ENCODE data around the gene CKMT2. TPM values are rescaled to one million over a fixed set of nuclear protein-coding genes. Genes with fewer than 3 reads are reported as not detected.

CKMT2 gene
- total and polyA plus RNA-seq, 2 of the 8 experiments (the other 6 are each of a cell fraction or from before 2014, with no cell fraction given) = 2.4 to 5.0 TPM

DNA sequence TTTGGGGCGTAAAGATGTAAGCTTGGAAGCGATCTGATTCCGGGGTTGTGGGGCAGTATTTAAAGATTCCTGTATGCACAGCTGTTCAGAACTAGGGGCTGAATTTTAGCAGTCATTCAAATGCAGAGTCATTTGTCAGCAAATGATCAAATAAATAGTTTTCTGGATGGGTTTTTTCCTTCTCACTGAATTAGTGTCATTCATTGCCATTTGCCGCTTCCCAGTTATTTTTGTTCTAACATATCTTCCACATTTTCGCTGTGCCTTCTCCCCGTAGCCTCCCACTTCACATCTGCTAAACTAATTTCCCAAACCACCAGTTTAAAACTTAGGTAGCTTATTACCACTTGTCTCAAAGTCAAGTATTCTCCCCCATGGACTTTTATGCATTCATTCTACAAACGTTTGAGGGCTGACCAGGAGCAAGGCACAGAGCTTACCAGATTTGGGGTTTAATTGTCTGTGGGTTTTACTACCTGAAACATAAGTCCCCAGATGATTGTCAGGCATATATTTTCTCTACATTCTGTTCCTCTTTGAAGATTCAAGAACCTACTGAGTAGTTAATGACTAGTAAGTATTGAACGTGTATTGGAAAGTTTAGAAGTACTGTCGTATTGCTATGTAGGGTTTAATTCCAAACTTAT is 41.3 kb upstream of the CKMT2 start:
- POLR2A ChIA-PET (ENCODE audit: partially characterized antibody) = no interaction called here
- no peak overlapping the region for H2BK20ac ChIP-seq (ENCODE audit: low read length)
- no peak overlapping the region for H3K4me3 ChIP-seq (ENCODE audit: extremely low read depth in 1 of 4, insufficient read depth in 2 of 4, low read depth in 3 of 4, low read length in 4 of 4)
- H4K20me1 ChIP-seq (replicated peaks in 1 of 2; ENCODE audit: control insufficient read depth in 1 of 2, insufficient read depth in 2 of 2, low read length in 2 of 2) = no peaks in the 10 kb centered on the region
- H2BK5ac ChIP-seq (ENCODE audit: low read depth, low read length) = no peak overlapping the region
- no peak overlapping the region for H3K4ac ChIP-seq (replicated peaks; ENCODE audit: insufficient read length, low read depth, low read length)
- H3K79me1 ChIP-seq (ENCODE audit: low read depth, low read length) = no peaks in the 10 kb centered on the region
- H3K18ac ChIP-seq (ENCODE audit: extremely low read depth, low read length) = no peak overlapping the region
- H3K27me3 ChIP-seq (replicated peaks in 1 of 4; ENCODE audit: control insufficient read depth in 3 of 4, extremely low read depth in 1 of 4, insufficient read depth in 3 of 4, low read length in 3 of 4) = no peaks in the 10 kb centered on the region; a peak in 1 of 7 replicates
- H3K56ac ChIP-seq (replicated peaks; ENCODE audit: insufficient read length, low read depth, low read length) = no peak overlapping the region
- FAIRE-seq (no peak), DNase-seq (ENCODE audit: low read depth in 1 of 2, low spot score in 2 of 2) (no peak)
- H4K8ac ChIP-seq (ENCODE audit: extremely low read depth, insufficient read depth, low read length) = no peak overlapping the region
- no peak overlapping the region for H2BK15ac ChIP-seq (ENCODE audit: low read length)
- H3K4me2 ChIP-seq (ENCODE audit: insufficient read depth in 1 of 2, low read depth in 2 of 2, low read length in 2 of 2) = no peak overlapping the region
- H3K9me3 ChIP-seq (ENCODE audit: insufficient read depth in 2 of 2, low read depth in 1 of 2, low read length in 1 of 2) = no peaks in the 10 kb centered on the region
- no peak overlapping the region for H3K14ac ChIP-seq (ENCODE audit: insufficient read length)
- H3K79me2 ChIP-seq (ENCODE audit: control insufficient read depth in 1 of 2, insufficient read depth in 2 of 2, low read length in 2 of 2) = no peaks in the 10 kb centered on the region
- no peak overlapping the region for H4K91ac ChIP-seq (replicated peaks; ENCODE audit: insufficient read length, low read length)
- H2AFZ ChIP-seq (ENCODE audit: low read length) = no peak overlapping the region
- no peak overlapping the region for H2BK12ac ChIP-seq (ENCODE audit: low read depth, low read length)
- no peak overlapping the region for H3K9ac ChIP-seq (replicated peaks in 1 of 4; ENCODE audit: extremely low read depth in 1 of 4, low read depth in 3 of 4, low read length in 3 of 4)
- H2AK5ac ChIP-seq (ENCODE audit: low read depth, low read length) = no peak overlapping the region
- no peak overlapping the region for H3K23ac ChIP-seq (ENCODE audit: insufficient read length)
- no peaks in the 10 kb centered on the region for H3K36me3 ChIP-seq (ENCODE audit: control insufficient read depth in 2 of 4, insufficient read depth in 4 of 4, low read length in 3 of 4)
- CTCF ChIA-PET (ENCODE audit: partially characterized antibody) = interaction anchor here (0.6 to 6.2 kb wide), 11 partner anchors 9 to 741 kb away, joined by 3 to 64 read pairs (median 4); no protein-coding TSS in a partner anchor
- no peak overlapping the region for H4K5ac ChIP-seq (ENCODE audit: insufficient read length, low read depth, low read length)
- no peak overlapping the region for H3K27ac ChIP-seq (ENCODE audit: low read depth, low read length)
- no peak for TF ChIP-seq CTBP2 (IDR thresholded peaks at IDR 0.05; ENCODE audit: borderline replicate concordance, insufficient read depth, insufficient read length, low read length)
- peaks cover 0 to 6% (median 2%) of the 10 kb centered on the region in 4 experiments; a peak in 4 of 7 replicates for H3K4me1 ChIP-seq (replicated peaks in 1 of 4; ENCODE audit: control insufficient read depth in 3 of 4, insufficient read depth in 4 of 4, low read length in 3 of 4)
- 88% methylated on average over 9 of the region's 9 CpGs; no CpG with 5 or more reads in 1 of the 2 experiments for WGBS, 2 experiments (ENCODE audit: extremely low coverage in 1 of 2, insufficient coverage in 1 of 2, insufficient read length in 1 of 2, insufficient replicate concordance in 2 of 2, low coverage in 1 of 2, low lambda C conversion rate in 2 of 2, missing lambda C conversion rate in 1 of 2)
- no peaks in the 10 kb centered on the region; the same call in 1 of the 2 replicates for H3K23me2 ChIP-seq (ENCODE audit: low read depth, low read length)
- H2BK120ac ChIP-seq (replicated peaks; ENCODE audit: low read depth, low read length) = no peak overlapping the region

Data from H1 (cell line).